ENCODE measurements around the gene ANKS4B. TPM values are rescaled to one million over a fixed set of nuclear protein-coding genes. Genes with fewer than 3 reads are reported as not detected.

The ANKS4B gene
- total RNA-seq, 1 experiment from 2014 or later: 0.07 TPM

DNA sequence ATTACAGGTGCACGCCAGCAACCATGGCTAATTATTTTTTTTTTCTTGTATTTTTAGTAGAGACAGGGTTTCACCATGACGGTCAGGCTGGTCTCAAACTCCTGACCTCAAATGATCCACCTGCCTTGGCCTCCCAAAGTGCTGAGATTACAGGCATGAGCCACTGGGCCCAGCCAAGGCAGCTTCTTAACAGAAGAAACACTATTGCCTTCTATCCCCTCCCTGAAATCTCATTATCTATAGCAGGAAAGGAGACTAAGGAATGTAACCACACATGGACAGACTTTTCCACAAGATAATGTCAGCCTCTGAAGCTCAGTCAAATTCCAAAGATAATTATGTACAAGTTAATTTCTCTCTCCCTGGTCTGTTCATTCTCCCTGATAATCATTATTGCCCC, 16.4 kb upstream of the ANKS4B start:
- CTCF ChIA-PET: no interaction called here
- ATAC-seq (no peak), DNase-seq (ENCODE audit: low spot score) (no peak)
- Mint-ChIP-seq H3K36me3 (peaks cover 4% of the 10 kb centered on the region), H3K4me1 (peaks cover 29% of the 10 kb centered on the region), H3K27ac (no peak overlapping the region), H3K9me3 (peaks cover 8% of the 10 kb centered on the region), H3K27me3 (ENCODE audit: low read depth) (peaks cover 14% of the 10 kb centered on the region), H3K4me3 (no peak overlapping the region)
- TF ChIP-seq, protein P1, sequence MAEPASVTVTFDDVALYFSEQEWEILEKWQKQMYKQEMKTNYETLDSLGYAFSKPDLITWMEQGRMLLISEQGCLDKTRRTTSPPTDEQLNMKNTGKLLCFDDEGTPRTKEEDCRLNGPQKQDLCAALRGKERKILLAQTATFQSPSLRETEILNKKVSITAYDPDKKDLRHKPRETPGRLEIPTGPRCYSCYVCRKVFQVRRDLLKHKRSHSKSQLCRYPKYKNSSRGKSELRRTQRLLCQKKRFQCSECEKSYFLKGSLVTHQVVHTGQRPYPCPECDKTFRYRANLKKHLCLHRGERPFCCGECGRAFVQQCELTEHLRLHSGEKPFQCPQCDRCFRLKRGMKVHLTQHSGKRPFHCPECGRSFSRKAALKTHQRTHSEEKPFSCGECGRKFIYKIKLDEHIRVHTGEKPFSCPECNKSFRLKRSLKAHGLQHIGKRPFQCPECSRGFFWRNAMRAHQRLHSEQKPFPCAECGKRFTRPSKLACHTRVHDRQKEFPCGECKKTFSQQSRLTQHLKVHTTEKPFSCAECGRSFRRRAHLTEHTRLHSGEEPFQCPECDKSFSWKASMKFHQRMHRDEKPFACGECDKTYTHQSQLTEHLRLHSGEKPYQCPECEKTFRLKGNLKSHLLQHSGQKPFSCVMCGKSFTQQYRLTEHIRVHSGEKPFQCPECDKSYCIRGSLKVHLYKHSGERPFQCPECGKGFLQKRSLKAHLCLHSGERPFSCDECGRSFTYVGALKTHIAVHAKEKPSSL (CRISPR knock-in tag; conservative IDR thresholded peaks at IDR 0.05): no peak
- TF ChIP-seq GRHL2 (CRISPR knock-in tag; IDR thresholded peaks at IDR 0.05; ENCODE audit: insufficient replicate concordance, severe bottlenecking) (no peak), GABPB1 (CRISPR knock-in tag; IDR thresholded peaks at IDR 0.05) (no peak), ZNF232 (CRISPR knock-in tag; IDR thresholded peaks at IDR 0.05) (no peak), EMX1 (CRISPR knock-in tag; IDR thresholded peaks at IDR 0.05) (no peak), FOXK1 (CRISPR knock-in tag; IDR thresholded peaks at IDR 0.05) (no peak), SP1 (CRISPR knock-in tag; conservative IDR thresholded peaks at IDR 0.05) (no peak), CBFB (CRISPR knock-in tag; IDR thresholded peaks at IDR 0.05; ENCODE audit: low read depth) (no peak), ATF1 (CRISPR knock-in tag; IDR thresholded peaks at IDR 0.05) (no peak), ZNF396 (CRISPR knock-in tag; IDR thresholded peaks at IDR 0.05; ENCODE audit: borderline replicate concordance) (no peak), SMAD3 (CRISPR knock-in tag; IDR thresholded peaks at IDR 0.05; ENCODE audit: borderline replicate concordance) (no peak)
- TF ChIP-seq, protein P2, sequence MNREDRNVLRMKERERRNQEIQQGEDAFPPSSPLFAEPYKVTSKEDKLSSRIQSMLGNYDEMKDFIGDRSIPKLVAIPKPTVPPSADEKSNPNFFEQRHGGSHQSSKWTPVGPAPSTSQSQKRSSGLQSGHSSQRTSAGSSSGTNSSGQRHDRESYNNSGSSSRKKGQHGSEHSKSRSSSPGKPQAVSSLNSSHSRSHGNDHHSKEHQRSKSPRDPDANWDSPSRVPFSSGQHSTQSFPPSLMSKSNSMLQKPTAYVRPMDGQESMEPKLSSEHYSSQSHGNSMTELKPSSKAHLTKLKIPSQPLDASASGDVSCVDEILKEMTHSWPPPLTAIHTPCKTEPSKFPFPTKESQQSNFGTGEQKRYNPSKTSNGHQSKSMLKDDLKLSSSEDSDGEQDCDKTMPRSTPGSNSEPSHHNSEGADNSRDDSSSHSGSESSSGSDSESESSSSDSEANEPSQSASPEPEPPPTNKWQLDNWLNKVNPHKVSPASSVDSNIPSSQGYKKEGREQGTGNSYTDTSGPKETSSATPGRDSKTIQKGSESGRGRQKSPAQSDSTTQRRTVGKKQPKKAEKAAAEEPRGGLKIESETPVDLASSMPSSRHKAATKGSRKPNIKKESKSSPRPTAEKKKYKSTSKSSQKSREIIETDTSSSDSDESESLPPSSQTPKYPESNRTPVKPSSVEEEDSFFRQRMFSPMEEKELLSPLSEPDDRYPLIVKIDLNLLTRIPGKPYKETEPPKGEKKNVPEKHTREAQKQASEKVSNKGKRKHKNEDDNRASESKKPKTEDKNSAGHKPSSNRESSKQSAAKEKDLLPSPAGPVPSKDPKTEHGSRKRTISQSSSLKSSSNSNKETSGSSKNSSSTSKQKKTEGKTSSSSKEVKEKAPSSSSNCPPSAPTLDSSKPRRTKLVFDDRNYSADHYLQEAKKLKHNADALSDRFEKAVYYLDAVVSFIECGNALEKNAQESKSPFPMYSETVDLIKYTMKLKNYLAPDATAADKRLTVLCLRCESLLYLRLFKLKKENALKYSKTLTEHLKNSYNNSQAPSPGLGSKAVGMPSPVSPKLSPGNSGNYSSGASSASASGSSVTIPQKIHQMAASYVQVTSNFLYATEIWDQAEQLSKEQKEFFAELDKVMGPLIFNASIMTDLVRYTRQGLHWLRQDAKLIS (CRISPR knock-in tag; IDR thresholded peaks at IDR 0.05; ENCODE audit: borderline replicate concordance): no peak
- TF ChIP-seq, protein P3, sequence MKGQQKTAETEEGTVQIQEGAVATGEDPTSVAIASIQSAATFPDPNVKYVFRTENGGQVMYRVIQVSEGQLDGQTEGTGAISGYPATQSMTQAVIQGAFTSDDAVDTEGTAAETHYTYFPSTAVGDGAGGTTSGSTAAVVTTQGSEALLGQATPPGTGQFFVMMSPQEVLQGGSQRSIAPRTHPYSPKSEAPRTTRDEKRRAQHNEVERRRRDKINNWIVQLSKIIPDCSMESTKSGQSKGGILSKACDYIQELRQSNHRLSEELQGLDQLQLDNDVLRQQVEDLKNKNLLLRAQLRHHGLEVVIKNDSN (CRISPR knock-in tag; IDR thresholded peaks at IDR 0.05): no peak
- TF ChIP-seq, protein P4, sequence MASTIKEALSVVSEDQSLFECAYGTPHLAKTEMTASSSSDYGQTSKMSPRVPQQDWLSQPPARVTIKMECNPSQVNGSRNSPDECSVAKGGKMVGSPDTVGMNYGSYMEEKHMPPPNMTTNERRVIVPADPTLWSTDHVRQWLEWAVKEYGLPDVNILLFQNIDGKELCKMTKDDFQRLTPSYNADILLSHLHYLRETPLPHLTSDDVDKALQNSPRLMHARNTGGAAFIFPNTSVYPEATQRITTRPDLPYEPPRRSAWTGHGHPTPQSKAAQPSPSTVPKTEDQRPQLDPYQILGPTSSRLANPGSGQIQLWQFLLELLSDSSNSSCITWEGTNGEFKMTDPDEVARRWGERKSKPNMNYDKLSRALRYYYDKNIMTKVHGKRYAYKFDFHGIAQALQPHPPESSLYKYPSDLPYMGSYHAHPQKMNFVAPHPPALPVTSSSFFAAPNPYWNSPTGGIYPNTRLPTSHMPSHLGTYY (CRISPR knock-in tag; IDR thresholded peaks at IDR 0.05): no peak
- TF ChIP-seq, protein P5, sequence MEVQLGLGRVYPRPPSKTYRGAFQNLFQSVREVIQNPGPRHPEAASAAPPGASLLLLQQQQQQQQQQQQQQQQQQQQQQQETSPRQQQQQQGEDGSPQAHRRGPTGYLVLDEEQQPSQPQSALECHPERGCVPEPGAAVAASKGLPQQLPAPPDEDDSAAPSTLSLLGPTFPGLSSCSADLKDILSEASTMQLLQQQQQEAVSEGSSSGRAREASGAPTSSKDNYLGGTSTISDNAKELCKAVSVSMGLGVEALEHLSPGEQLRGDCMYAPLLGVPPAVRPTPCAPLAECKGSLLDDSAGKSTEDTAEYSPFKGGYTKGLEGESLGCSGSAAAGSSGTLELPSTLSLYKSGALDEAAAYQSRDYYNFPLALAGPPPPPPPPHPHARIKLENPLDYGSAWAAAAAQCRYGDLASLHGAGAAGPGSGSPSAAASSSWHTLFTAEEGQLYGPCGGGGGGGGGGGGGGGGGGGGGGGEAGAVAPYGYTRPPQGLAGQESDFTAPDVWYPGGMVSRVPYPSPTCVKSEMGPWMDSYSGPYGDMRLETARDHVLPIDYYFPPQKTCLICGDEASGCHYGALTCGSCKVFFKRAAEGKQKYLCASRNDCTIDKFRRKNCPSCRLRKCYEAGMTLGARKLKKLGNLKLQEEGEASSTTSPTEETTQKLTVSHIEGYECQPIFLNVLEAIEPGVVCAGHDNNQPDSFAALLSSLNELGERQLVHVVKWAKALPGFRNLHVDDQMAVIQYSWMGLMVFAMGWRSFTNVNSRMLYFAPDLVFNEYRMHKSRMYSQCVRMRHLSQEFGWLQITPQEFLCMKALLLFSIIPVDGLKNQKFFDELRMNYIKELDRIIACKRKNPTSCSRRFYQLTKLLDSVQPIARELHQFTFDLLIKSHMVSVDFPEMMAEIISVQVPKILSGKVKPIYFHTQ (CRISPR knock-in tag; IDR thresholded peaks at IDR 0.05): no peak
- TF ChIP-seq, protein P6, sequence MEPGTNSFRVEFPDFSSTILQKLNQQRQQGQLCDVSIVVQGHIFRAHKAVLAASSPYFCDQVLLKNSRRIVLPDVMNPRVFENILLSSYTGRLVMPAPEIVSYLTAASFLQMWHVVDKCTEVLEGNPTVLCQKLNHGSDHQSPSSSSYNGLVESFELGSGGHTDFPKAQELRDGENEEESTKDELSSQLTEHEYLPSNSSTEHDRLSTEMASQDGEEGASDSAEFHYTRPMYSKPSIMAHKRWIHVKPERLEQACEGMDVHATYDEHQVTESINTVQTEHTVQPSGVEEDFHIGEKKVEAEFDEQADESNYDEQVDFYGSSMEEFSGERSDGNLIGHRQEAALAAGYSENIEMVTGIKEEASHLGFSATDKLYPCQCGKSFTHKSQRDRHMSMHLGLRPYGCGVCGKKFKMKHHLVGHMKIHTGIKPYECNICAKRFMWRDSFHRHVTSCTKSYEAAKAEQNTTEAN (CRISPR knock-in tag; IDR thresholded peaks at IDR 0.05): no peak
- POLR2A ChIA-PET: no interaction called here

Data from WTC11 (cell line).